ENCODE results near the gene RAC2. TPM values are rescaled to one million over a fixed set of nuclear protein-coding genes. Genes with fewer than 3 reads are reported as not detected.

Gene RAC2
- total RNA-seq, 1 experiment from 2014 or later = not detected

Other genes starting within 250 kb of the RAC2 start
- 29.6 and 52.6 TPM in 2 replicates for gene TST, start 224.8 kb downstream of the RAC2 start, total RNA-seq (2014; rRNA removed; shearing (Covaris generic); ENCODE audit: low replicate concordance)
- gene MPST, start 224.5 kb downstream of the RAC2 start, total RNA-seq (2014; rRNA removed; shearing (Covaris generic); ENCODE audit: low replicate concordance) = 95.7 and 112 TPM in 2 replicates
- 7.6 and 29.1 TPM in 2 replicates for gene KCTD17, start 192.5 kb downstream of the RAC2 start, total RNA-seq (2014; rRNA removed; shearing (Covaris generic); ENCODE audit: low replicate concordance)
- gene TMPRSS6, start 134.6 kb downstream of the RAC2 start, total RNA-seq (2014; rRNA removed; shearing (Covaris generic); ENCODE audit: low replicate concordance) = not detected in 2 replicates
- not detected in 2 replicates for gene IL2RB, start 94.4 kb downstream of the RAC2 start, total RNA-seq (2014; rRNA removed; shearing (Covaris generic); ENCODE audit: low replicate concordance)
- 3.9 and 23.9 TPM in 2 replicates for gene C1QTNF6, start 56.0 kb downstream of the RAC2 start, total RNA-seq (2014; rRNA removed; shearing (Covaris generic); ENCODE audit: low replicate concordance)
- not detected in 2 replicates for gene SSTR3, start 31.8 kb downstream of the RAC2 start, total RNA-seq (2014; rRNA removed; shearing (Covaris generic); ENCODE audit: low replicate concordance)
- 0.36 TPM in 1 of 2 replicates, not detected in the other for gene CYTH4, start 38.2 kb upstream of the RAC2 start, total RNA-seq (2014; rRNA removed; shearing (Covaris generic); ENCODE audit: low replicate concordance)
- gene ELFN2, start 183.2 kb upstream of the RAC2 start, total RNA-seq (2014; rRNA removed; shearing (Covaris generic); ENCODE audit: low replicate concordance) = 0.07 TPM in 1 of 2 replicates, not detected in the other
- gene MFNG, start 242.1 kb upstream of the RAC2 start, total RNA-seq (2014; rRNA removed; shearing (Covaris generic); ENCODE audit: low replicate concordance) = 0.27 and 0.66 TPM in 2 replicates

Measured in MG63 (cell line).